WERI-Rb-1 (cell line): ENCODE measurements around the gene GUCA1A.

Source experiments
- DNase-seq: peaks from one replicate; pipeline ENCODE4 v3.0.0-alpha.2; 2020
- H3K27ac ChIP-seq: fragments of 250-450 bp; sonication (Bioruptor Pico); 2 replicates; pipeline ENCODE4 v1.5.1; 2020; ENCODE audit warnings: mild to moderate bottlenecking, moderate library complexity
- H3K27me3 ChIP-seq: fragments of 250-450 bp; sonication (Bioruptor Pico); 2 replicates; pipeline ENCODE4 v1.5.1; 2021; ENCODE audit warnings: mild to moderate bottlenecking, low read depth, moderate library complexity; ENCODE audit not compliant: insufficient read depth, severe bottlenecking
- H3K36me3 ChIP-seq: fragments of 250-450 bp; sonication (Bioruptor Pico); 2 replicates; pipeline ENCODE4 v1.5.1; 2020; ENCODE audit warnings: mild to moderate bottlenecking, moderate library complexity
- H3K4me3 ChIP-seq: 2 replicates; pipeline ENCODE4 v1.5.1; 2011; ENCODE audit warnings: low read depth, mild to moderate bottlenecking, control low read depth, low read length
- H3K9me3 ChIP-seq: fragments of 250-450 bp; sonication (Bioruptor Pico); 2 replicates; pipeline ENCODE4 v1.5.1; 2021; ENCODE audit warnings: mild to moderate bottlenecking, moderate library complexity; ENCODE audit not compliant: severe bottlenecking
- TF ChIP-seq, protein P1 (sequence below): IDR thresholded peaks from 2 replicates; pipeline ENCODE4 v1.5.1; 2011; ENCODE audit warnings: low read depth, mild to moderate bottlenecking, control low read depth, inconsistent platforms, low read length

The GUCA1A gene

DNA sequence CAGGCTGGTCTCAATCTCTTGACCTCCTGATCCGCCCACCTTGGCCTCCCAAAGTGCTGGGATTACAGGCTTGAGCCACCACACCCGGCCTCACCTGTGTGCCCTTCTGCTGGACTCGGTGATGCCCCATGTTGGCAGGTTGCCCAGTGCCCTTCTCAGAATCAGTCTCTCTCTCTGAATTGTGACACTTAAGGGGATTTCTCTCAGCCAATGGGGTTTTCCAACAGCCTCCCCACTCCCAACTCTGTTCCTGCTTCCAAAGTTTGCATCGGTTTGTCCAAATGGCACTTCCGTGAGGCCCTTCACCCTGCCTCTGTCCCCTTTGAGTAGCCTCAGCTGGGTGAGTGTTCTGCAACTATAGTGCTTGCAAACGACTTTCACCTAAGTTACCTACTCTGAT, 47.6 kb downstream of the GUCA1A start:
- no peak for DNase-seq
- no peaks in the 10 kb centered on the region for H3K27me3 ChIP-seq
- H3K4me3 ChIP-seq, result no peak overlapping the region
- TF ChIP-seq, protein P1, sequence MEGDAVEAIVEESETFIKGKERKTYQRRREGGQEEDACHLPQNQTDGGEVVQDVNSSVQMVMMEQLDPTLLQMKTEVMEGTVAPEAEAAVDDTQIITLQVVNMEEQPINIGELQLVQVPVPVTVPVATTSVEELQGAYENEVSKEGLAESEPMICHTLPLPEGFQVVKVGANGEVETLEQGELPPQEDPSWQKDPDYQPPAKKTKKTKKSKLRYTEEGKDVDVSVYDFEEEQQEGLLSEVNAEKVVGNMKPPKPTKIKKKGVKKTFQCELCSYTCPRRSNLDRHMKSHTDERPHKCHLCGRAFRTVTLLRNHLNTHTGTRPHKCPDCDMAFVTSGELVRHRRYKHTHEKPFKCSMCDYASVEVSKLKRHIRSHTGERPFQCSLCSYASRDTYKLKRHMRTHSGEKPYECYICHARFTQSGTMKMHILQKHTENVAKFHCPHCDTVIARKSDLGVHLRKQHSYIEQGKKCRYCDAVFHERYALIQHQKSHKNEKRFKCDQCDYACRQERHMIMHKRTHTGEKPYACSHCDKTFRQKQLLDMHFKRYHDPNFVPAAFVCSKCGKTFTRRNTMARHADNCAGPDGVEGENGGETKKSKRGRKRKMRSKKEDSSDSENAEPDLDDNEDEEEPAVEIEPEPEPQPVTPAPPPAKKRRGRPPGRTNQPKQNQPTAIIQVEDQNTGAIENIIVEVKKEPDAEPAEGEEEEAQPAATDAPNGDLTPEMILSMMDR, result no peak
- H3K9me3 ChIP-seq, result no peaks in the 10 kb centered on the region
- no peak overlapping the region for H3K27ac ChIP-seq
- H3K36me3 ChIP-seq, result no peaks in the 10 kb centered on the region

DNA sequence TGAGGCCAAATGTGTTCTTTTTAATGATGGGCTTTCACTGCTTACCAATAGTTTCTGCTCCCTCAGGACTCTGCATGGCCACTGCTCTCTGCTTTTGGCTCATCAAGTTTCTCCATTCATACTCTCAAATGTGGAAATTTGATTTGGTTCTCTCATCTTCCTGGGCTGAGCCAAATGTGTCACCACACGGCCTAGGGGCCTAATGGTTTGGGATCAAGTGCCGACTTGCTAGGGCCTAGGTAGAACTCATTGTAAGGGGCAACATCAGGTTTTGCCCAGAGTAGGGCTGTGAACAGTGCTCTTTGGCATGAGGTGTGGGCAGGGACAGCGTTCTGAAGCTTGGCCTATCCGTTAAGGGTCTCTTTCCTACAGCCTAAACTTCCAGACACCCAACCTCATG, 48.4 kb downstream of the GUCA1A start:
- H3K27ac ChIP-seq, result no peak overlapping the region
- no peak overlapping the region for H3K4me3 ChIP-seq
- no peaks in the 10 kb centered on the region for H3K36me3 ChIP-seq
- no peaks in the 10 kb centered on the region for H3K9me3 ChIP-seq
- TF ChIP-seq, protein P1, result no peak
- no peak for DNase-seq
- H3K27me3 ChIP-seq, result no peaks in the 10 kb centered on the region

DNA sequence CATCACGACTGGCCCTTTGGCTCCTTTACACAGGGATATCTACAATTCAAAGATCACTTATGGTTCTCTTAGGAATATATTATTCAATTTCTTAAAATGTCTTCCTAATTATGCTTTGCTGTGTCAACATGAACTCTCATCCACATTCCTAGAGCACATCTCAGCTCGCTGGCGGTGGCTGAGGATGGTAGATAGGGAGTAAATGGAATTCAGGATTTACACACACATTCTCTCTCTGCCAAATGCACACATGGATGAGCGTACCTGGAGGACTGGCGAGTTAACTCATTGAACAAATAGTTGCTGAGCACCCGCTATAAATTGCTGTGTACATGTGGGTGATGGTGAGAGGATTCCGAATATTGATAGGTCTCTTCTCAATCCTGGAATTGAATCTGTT, 49.3 kb downstream of the GUCA1A start:
- no peaks in the 10 kb centered on the region for H3K9me3 ChIP-seq
- TF ChIP-seq, protein P1, result no peak
- no peaks in the 10 kb centered on the region for H3K27me3 ChIP-seq
- no peaks in the 10 kb centered on the region for H3K36me3 ChIP-seq
- H3K27ac ChIP-seq, result no peak overlapping the region
- no peak for DNase-seq
- no peak overlapping the region for H3K4me3 ChIP-seq

DNA sequence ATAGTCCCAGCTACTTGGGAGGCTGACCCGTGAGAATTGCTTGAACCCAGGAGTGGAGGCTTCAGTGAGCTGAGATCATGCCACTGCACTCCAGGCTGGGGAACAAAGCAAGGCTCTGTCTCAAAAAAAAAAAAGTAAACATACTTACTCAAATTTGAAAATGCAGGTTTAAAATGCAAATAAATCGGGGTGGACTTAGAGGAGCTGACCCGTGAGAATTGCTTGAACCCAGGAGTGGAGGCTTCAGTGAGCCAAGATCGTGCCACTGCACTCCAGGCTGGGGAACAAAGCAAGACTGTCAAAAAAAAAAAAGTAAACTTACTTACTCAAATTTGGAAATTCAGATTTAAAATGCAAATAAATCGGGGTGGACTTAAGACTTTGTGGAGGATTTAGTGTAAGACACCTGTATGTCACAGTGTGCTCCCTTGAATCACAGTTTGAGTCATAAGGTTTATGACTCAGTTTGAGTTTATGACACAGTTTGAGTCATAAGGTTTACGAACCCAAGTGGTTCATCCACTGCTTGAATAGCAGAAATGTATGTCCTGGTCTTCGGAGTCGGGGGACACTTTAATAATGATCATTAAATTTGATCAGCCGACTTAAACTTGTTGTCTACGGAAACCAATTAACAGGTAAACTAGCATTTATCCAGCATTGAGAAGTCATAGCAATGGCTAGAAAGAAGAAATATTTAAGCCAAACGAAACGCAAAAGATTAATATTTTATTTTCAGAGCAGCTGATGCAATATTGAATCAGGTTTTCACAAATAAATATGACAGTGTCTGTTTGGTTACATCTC, 51.3 kb downstream of the GUCA1A start:
- Histone ChIP-seq H3K9me3 (no peaks in the 10 kb centered on the region), H3K4me3 (no peak overlapping the region), H3K27ac (no peak overlapping the region), H3K27me3 (no peaks in the 10 kb centered on the region), H3K36me3 (no peaks in the 10 kb centered on the region; the same call in 1 of the 2 replicates)
- DNase-seq, result no peak
- TF ChIP-seq, protein P1, result no peak

DNA sequence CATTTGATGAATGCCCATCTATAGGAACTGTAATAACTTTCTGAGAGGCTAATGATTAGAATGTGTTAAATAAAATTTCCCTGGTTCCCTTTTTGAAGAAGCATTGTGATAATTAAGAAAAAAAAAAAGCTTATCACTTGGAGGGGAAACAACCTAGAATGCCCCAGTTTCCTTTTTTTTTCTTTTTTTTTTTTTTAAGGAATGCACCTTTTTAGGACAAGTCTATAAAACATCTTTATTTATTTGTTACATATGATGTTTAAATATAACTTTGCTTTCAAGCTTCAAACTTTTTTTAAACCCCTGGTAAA, 51.8 kb downstream of the GUCA1A start:
- Histone ChIP-seq H3K27me3 (no peaks in the 10 kb centered on the region), H3K9me3 (no peaks in the 10 kb centered on the region), H3K4me3 (no peak overlapping the region), H3K27ac (no peak overlapping the region), H3K36me3 (no peaks in the 10 kb centered on the region; the same call in 1 of the 2 replicates)
- DNase-seq, result no peak
- TF ChIP-seq, protein P1, result no peak

DNA sequence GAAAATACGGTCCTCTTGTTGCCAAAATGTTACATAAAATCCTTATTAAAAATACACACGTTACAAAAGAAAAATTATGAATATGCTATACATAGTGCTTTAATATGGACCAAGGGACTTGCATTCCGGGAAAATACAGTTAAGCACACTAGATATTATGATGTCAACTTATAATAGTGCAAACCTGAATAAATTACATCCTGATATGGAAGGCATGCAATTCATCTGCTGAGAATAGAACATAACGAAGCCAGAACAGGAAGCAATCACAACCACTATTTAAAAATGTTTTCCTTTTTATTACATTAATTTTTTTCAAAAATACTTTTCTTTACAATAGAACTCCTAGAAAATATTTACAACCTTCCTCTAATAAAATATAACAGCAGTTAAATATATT, 52.3 kb downstream of the GUCA1A start:
- Histone ChIP-seq H3K36me3 (no peaks in the 10 kb centered on the region; the same call in 1 of the 2 replicates), H3K27ac (no peak overlapping the region), H3K9me3 (no peaks in the 10 kb centered on the region), H3K4me3 (no peak overlapping the region), H3K27me3 (no peaks in the 10 kb centered on the region)
- DNase-seq, result no peak
- TF ChIP-seq, protein P1, result no peak
